NCI-H2171 treated with DMSO at 0.1 percent for 48 hours (cell line): ENCODE results near the gene EGLN1.
"Not testable (repeated sequence)": the region's sequence is repeated elsewhere in the genome, so short reads cannot be mapped to it uniquely, and the experiment has no call there.

ENCODE experiments used
- DNase-seq: peaks from one replicate; lab custom pipeline; 2025; lab: John Stamatoyannopoulos, UW

EGLN1 gene

GRCh38 chr1:231421971-231422797 lies at the start of gene EGLN1:
Gene EGLN1 (minus strand): TSS chr1:231422287. CDS start chr1:231421888, 399 bp downstream.
- peak; percentile 89 for DNase-seq

- not testable (repeated sequence) for DNase-seq
Observed at GRCh38 chr1:231471500-231471899, 49.4 kb upstream of the EGLN1 start.

DNA sequence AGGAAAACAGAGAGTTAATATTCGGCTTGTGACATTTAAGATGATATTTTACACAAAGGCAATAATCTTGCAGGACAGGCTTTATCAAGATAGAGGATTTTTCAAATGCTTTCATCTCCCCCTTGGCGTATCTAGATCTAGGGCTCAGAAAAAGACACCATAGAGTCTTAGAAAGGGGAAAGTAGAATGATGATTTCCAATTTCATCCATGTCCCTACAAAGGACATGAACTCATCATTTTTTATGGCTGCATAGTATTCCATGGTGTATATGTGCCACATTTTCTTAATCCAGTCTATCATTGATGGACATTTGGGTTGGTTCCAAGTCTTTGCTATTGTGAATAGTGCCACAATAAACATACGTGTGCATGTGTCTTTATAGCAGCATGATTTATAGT lies 48.9 kb upstream of the EGLN1 start:
- not testable (repeated sequence) for DNase-seq

- DNase-seq = no peak
Observed at GRCh38 chr1:231467986-231468385, 45.9 kb upstream of the EGLN1 start.

GRCh38 chr1:231465051-231465450 lies 43.0 kb upstream of the EGLN1 start:
- DNase-seq = no peak

DNA sequence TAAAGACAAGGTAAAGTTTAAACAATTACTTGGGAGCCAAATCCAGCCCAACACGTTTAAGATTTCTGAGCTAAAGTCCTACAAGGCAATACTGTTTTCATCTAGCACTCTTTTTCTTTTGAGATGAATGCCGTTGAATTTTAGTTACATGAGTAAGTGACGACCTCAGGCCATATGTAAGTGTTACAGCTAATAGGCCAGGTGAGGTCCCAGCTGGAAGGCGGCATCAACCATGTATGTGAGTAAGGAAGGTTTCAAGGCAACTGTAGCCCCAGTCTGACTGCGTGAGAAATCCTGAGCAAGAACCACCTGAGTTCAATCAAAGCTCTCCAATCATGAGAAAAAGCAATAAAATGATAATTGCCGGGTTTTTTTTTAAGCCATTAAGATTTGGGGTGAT lies 41.5 kb upstream of the EGLN1 start:
- DNase-seq = no peak

GRCh38 chr1:231460614-231461013 lies 38.5 kb upstream of the EGLN1 start:
- DNase-seq = no peak

DNA sequence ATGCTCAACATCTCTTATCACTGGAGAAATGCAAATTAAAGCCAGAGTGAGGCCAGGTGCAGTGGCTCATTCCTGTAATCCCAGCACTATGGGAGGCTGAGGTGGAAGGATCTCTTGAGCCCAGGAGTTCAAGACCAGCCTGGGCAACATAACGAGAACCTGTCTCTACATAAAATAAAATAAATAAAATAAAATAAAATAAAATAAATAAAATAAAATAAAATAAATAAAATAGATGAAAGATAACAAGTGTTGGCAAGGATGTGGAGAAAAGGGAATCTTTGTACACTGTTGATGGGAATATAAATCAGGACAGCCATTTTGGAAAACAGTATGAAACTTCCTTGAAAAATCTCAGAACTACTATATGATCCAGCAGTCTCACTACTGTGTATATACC lies 37.4 kb upstream of the EGLN1 start:
- not testable (repeated sequence) for DNase-seq

DNA sequence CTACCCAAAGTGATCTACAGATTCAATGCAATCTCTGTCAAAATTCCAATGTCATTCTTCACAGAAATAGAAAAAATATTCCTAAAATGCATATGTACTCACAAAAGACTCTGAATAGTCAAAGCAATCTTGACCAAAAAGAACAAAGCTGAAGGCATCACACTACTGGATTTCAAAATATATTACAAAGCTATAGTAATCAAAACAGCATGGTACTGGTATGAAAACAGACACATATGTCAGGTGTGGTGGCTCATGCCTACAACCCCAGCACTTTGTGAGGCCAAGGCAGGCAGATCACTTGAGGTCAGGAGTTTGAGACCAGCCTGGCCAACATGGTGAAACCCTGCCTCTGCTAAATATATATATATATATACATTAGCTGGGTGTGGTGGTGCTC lies 35.9 kb upstream of the EGLN1 start:
- DNase-seq = not testable (repeated sequence)

GRCh38 chr1:231454133-231454532 lies 32.0 kb upstream of the EGLN1 start:
- DNase-seq = not testable (repeated sequence)

GRCh38 chr1:231446138-231446537 lies 24.1 kb upstream of the EGLN1 start:
- DNase-seq = no peak

DNA sequence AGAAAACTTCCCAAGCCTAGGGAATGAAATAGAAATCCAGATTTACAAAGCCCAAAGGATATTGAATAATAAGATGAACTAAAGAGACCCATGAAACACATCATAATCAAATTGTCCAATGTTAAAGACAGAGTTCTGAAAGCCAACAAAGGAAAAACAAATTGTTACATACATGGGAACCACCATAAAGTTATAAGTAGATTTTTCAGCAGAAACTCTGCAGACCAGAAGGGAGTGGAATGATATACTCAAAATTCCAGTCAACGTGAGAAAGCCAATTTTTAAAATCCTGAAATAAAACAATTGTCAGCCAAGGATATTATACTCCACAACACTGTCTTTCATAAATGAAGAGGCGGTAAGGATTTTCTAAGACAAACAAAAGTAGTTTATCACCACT lies 22.0 kb upstream of the EGLN1 start:
- no peak for DNase-seq

DNA sequence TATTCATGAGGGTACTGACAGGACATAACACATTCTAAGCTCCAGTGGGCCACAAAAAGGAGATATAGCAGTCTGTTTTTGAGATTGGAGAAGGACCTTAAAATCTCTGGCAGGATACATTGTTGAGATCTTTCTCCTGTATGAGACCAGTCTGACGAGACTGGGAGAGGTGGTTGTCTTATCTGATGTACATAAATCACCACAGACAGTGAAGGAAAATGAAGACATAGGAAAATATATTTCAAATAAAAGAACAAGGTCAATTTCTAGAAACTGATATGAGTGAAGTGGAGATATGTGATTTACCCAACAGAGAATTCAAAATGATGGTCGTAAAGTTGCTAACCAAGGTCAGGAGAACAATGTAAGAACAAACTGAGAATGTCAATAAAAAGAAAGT lies 21.3 kb upstream of the EGLN1 start:
- no peak for DNase-seq

DNA sequence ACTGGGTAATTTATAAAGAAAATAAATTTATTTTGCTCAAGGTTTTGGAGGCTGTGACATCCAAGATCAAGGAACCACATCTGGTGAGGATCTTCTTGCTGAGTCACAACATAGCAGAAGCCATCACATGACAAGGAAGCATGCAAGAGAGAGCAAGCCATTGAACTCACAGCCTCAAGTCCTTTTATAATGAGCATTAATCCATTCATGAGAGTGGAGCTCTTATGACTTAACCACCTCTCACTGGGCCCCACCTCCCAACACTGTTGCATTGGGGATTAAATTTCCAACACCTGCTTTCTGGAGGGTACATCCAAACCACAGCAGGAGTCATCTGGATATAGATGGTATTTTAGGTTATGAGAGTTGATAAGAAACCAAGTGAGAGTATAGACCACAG lies 20.6 kb upstream of the EGLN1 start:
- DNase-seq = peak; percentile 43

- DNase-seq = no peak
Observed at GRCh38 chr1:231432996-231433395, 10.9 kb upstream of the EGLN1 start.

- no peak for DNase-seq
Observed at GRCh38 chr1:231431665-231432415, 9.8 kb upstream of the EGLN1 start.

DNA sequence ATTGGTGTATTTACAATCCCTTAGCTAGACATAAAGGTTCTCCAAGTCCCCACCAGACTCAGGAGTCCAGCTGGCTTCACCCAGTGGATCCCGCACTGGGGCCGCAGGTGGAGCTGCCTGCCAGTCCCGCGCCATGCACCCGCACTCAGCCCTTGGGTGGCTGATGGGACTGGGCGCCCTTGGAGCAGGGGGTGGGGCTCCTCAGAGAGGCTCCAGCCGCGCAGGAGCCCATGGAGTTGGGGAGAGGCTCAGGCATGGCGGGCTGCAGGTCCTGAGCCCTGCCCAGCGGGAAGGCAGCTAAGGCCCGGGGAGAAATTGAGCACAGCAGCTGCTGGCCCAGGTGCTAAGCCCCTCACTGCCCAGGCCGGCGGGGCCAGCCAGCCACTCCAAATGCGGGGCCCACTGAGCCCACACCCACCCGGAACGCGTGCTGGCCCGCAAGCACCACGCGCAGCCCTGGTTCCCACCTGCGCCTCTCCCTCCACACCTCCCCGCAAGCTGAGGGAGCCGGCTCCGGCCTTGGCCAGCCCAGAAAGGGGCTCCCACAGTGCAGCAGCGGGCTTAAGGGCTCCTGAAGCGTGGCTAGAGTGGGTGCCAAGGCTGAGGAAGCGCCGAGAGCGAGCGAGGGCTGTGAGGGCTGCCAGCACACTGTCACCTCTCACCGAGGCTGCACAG lies 8.7 kb upstream of the EGLN1 start:
- DNase-seq = not testable (repeated sequence)

- DNase-seq = no peak
Observed at GRCh38 chr1:231428377-231428776, 6.3 kb upstream of the EGLN1 start.

DNA sequence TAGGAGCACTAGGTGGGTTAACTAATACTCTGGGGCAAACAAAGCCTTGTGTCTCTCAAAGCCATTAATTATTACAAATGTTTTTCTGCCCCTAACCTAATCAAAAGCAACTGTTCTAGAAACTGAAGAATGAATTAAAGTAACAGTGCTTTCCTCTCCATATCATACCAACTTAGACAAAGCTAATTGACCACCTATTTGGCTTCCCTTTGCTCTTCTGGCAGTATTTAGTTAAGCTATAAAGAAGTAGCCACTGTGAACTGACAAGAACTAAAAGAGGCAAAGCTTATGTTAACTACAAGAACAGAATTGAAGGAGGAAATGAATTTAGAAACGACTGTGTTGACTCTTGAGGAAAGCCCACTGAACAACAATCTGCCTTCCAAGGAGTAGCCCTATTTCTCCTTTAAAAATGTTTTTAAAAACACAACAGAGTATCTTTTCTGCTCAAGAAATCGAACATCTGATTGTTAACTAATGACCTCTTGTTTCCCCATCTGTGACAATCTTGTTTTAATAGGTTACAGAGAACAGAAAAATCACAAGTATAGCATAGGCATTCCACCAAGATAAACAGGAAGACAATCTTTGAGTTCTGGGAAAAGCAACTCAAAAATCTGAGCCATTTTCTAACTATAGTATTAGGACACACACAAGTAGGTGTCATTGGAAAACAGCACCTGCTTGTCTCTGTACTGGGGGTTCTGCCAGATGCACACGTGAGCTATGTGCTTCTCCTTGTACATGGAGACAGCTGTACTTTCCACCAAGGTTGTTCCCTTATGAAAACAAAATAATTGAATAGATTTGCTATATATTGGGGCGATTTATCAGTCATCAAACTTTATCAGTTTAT lies 3.1 kb upstream of the EGLN1 start:
- DNase-seq = no peak

GRCh38 chr1:231423648-231424047 lies 1.6 kb upstream of the EGLN1 start:
- DNase-seq = no peak

GRCh38 chr1:231422798-231423309 lies 767 bp upstream of the EGLN1 start:
- DNase-seq = no peak
